KOPT-K1 (cell line): ENCODE measurements around the gene ASL.
"Not testable (repeated sequence)": the region's sequence is repeated elsewhere in the genome, so short reads cannot be mapped to it uniquely, and the experiment has no call there.

Experiments used
- H3K27ac ChIP-seq: fragments of 200-600 bp; sonication (generic); 2 replicates; pipeline ENCODE4 v1.5.1; 2016; ENCODE audit warnings: antibody characterized with exemption, mild to moderate bottlenecking, low read depth, low read length; ENCODE audit not compliant: poor library complexity, severe bottlenecking
- H3K36me3 ChIP-seq: fragments of 200-600 bp; sonication (generic); 2 replicates; pipeline ENCODE4 v1.5.1; 2017; ENCODE audit warnings: antibody characterized with exemption, mild to moderate bottlenecking, low read length, moderate library complexity; ENCODE audit not compliant: insufficient read depth
- H3K9me3 ChIP-seq: fragments of 200-600 bp; sonication (generic); 2 replicates; pipeline ENCODE4 v1.5.1; 2017; ENCODE audit warnings: antibody characterized with exemption, low read length, mild to moderate bottlenecking; ENCODE audit not compliant: insufficient read depth, poor library complexity, severe bottlenecking

The ASL gene

DNA sequence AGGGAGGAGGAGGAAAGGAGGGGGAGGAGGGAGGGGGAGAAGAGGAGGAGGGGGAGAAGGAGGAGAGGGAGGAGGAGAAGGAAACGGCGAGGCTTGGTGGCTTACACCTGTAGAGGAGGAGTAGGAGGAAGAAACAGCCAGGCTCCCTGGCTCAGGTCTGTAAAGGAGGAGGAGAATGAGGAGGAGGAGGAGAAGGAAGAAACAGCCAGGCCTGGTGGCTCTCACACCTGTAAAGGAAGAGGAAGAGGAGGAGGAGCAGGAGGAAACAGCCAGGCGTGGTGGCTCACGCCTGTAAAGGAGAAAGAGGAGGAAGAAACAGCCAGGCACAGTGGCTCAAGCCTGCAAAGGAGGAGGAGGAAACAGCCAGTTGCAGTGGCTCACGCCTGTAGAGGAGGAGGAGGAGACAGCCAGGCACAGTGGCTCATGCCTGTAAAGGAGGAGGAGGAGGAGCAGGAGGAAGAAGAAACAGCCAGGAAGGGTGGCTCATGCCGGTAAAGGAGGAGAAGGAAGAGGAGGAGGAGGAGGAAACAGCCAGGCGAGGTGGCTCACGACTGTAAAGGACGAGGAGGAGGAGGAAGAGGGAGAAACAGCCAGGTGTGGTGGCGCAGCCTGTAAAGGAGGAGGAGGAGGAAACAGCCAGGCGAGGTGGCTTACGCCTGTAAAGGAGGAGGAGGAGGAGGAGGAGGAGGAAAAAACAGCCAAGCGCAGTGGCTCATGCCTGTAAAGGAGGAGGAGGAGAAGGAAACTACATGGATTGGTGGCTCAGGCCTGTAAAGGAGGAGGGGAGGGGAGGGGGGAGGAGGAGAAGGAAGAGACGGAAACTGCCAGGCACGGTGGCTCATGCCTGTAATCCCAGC is 24.2 kb downstream of the ASL start:
- H3K27ac ChIP-seq = peak overlapping the region; percentile 59
- no peaks in the 10 kb centered on the region for H3K36me3 ChIP-seq
- no peaks in the 10 kb centered on the region for H3K9me3 ChIP-seq

DNA sequence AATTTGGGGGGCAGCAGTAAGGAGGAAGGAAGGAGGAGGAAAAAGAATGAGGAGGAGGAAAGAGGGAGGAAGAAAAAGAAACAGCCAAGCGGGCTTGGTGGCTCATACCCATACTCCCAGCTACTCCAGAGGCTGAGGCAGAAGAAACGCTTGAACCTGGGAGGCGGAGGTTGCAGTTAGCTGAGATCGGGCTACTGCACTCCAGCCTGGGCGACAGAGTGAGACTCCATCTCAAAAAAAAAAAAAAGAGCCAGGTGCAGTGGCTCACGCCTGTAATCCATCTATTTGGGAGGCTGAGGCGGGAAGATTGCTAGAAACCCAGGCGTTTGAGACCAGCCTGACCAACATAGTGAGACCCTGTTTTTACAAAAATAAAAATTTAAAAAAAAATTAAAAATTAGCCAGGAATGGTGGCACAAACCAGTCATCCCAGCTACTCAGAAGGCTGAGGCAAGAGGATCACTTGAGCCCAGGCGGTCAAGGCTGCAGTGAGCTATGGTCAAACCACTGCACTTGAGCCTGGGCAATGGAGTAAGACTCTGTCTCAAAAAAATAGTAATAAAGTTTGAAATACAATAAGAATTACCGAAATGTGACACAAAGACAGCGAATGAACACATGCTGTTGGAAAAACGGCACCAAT is 24.9 kb downstream of the ASL start:
- Histone ChIP-seq H3K36me3 (no peaks in the 10 kb centered on the region), H3K9me3 (no peaks in the 10 kb centered on the region), H3K27ac (peak overlapping the region; percentile 59)

DNA sequence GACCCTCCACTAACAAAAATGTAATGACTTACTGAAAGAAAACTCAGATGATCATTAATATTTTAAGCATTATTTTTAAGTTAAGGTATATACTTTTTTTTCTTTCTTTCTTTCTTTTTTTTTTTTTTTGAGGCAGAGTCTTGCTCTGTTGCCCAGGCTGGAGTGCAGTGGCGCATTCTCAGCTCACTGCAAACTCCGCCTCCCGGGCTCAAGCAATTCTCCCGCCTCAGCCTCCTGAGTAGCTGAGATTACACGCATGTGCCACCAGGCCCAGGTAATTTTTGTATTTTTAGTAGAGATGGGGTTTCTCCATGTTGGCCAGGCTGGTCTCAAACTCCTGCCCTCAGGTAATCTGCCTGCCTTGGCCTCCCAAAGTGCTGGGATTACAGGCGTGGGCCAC is 26.5 kb downstream of the ASL start:
- H3K36me3 ChIP-seq = not testable (repeated sequence)

DNA sequence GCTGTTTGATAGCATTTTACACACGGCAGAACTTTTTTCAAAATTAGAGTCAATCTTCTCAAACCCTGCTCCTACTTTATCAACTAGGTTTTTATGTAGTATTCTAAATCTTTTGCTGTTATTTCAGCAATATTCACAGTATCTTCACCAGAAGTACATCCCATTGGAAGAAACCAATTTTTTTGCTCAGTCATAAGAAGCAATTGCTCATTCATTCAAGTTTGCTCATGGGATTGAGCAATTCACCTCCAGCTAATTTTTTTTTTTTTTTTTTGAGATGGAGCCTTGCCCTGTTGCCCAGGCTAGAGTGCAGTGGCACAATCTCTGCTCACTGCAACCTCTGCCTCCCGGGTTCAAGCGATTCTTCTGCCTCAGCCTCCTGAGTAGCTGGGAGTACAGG is 28.4 kb downstream of the ASL start:
- not testable (repeated sequence) for H3K27ac ChIP-seq, H3K36me3 ChIP-seq, H3K9me3 ChIP-seq

More for the DNA sequence above, 26.5 kb downstream of the ASL start:
- H3K9me3 ChIP-seq, H3K27ac ChIP-seq: not testable (repeated sequence)

DNA sequence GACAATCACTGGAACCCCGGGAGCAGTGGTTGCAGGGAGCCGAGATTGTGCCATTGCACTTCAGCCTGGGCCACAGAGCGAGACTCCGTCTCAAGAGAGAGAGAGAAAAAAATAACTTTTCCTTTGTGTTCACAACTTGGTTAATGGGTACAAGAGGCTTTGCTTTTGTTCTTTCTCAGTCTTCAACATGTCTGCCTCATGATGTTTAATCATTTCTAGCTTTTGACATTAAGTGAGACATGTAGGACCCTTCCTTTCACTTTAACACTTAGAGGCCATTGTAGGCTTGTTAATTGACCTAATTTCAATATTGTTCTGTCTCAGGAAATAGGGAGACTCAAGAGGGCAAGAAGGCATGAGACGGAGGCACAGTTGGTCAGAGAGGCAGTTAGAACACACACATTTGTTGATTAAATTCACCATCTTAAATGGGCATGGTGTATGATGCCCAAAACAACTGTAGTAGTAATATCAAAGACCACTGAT is 29.7 kb downstream of the ASL start:
- H3K36me3 ChIP-seq = no peaks in the 10 kb centered on the region
- no peaks in the 10 kb centered on the region for H3K9me3 ChIP-seq
- H3K27ac ChIP-seq = no peak overlapping the region

DNA sequence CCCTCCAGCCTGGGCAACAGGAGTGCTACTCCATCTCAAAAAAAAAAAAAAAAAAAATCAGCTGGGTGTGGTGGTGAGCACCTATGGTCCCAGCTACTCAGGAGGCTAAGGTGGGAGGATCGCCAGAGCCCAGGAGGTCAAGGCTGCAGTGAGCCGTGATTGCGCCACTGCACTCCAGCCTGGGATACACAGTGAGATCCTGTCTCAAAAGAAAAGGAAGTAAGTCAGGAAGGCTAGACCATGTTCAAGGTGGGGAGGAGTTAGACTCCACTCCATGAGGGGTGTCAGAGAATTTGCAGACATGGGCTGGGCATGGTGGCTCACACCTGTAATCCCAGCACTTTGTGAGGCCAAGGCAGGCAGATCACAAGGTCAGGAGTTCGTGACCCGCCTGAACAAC is 32.8 kb downstream of the ASL start:
- not testable (repeated sequence) for H3K36me3 ChIP-seq, H3K27ac ChIP-seq, H3K9me3 ChIP-seq

DNA sequence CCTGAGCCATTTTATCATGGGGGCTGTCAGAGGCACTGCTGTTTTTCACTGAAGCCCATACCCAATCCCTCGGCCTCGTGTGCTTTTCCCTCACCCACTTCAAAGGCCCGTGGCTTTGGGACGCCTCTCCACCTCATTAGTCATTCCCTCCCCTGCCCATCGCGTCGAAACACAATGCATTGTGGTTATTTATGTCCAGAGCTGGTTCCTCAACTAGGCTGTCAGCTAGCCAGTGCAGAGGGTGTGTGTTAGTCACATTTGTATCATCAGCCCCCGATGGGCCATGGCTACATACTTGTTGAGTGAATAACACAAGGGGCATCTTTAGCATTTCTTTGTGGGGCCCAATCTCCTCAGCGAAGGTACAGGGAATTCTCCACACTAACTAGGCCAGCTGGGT is 35.2 kb downstream of the ASL start:
- no peak overlapping the region for H3K27ac ChIP-seq
- H3K36me3 ChIP-seq = 0 out of 2 replicates have a peak, but pooled peaks cover 2% of the 10 kb centered on the region
- no peaks in the 10 kb centered on the region for H3K9me3 ChIP-seq

DNA sequence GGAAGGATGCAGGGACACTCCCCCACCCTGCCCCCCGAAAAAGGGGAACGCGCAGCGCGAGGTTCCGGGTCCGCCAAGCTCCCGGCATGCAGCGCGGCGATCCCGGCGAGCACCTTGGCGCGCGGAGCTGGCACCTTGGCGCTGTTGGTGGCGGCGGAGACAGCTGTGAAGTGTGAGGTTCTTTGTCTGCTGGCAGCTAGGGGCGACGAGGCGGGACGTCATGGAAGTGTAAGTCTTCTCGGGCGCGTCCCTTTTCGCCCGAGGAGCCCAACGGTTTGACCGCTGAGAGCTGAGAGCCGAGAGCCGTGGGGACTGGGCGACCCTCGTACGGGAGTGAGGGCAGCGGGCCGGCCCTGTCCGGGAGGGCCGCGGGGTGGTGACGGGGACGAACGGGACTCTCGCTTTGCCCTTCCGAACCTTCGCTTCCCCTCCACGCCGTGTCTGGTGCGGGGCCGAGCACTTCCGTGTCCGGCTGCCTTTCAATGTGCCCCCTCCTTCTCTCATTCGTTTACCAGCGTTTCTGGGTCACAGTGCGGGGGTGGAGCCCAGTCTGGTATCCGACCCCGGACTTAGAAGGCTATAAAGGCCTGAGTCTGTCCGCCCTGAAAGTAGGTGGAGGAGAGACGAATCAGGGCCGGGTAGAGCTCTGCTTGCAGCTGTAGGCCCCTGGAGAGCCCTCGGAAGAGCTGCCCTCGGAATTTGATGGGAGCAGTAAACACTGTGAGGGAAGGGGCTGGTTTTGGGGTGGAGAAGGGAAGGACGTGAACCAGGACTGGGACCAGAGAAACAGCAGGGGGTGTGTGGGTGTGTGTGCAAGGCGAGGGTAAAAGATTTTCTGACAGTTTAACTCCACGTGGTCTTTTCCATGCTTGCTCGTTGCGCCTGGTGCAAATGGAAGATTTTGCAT is 39.4 kb downstream of the ASL start, which contains the start of gene CRCP:
Gene CRCP (plus strand): TSS at position 105 of the 907 bp plus-strand sequence. CDS start 116 bp downstream, at position 221.
- peaks cover 35% of the 10 kb centered on the region for H3K36me3 ChIP-seq
- H3K27ac ChIP-seq = peak within 1 kb of the TSS; percentile 92

DNA sequence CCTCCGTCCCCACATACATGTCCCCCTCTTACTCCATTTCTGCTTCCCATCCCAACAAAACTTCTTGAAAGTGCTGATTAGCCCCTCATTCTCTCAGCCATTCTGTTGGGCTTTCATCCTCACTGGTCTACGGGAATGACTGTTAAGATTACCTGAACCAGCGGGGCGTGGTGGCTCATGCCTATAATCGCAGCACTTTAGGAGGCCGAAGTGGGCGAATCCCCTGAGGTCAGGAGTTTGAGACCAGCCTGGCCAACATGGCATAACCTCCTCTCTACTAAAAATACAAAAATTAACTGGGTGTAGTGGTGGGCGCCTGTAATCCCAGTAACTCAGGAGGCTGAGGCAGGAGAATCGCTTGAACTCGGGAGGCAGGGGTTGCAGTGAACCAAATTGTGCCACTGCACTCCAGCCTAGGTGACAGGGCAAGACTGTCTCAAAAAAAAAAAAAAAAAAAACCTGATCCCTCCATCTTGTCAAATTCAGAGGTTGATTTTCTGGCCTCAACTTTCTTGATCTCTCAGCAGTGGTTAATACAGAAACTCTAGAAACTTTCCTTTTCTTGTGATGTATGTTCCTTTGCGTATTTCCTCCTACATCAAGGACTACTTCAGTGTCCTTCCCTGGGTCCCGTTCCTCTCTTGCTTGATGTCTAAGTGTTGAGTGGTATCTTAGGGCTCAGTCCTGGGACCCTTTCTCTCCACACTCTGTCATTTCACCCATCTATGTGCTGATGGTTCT is 41.2 kb downstream of the ASL start:
- H3K27ac ChIP-seq, H3K9me3 ChIP-seq: not testable (repeated sequence)
- peaks cover 45% of the 10 kb centered on the region for H3K36me3 ChIP-seq

More for the DNA sequence above, 39.4 kb downstream of the ASL start, which contains the start of gene CRCP:
- H3K9me3 ChIP-seq = no peaks in the 10 kb centered on the region

DNA sequence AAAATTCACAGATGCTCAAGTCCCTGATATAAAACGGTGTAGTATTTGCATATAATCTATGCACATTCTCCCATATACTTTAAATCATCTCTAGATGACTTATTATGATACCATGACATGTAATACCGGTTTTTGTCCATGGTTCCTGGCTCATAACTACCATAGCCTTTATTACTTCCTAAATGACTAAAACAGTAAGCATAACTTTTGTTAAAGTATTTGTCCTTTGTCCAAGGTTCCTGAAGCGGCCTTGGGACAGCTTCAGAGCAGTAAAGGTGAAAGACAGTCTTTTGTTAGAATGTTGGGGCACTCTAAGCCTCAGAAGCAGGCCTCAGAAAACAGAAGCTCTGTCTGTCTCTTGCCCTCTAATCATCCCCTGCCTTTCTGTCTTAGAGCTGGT is 43.0 kb downstream of the ASL start:
- H3K9me3 ChIP-seq = no peaks in the 10 kb centered on the region
- peaks cover 54% of the 10 kb centered on the region for H3K36me3 ChIP-seq
- H3K27ac ChIP-seq = no peak overlapping the region

DNA sequence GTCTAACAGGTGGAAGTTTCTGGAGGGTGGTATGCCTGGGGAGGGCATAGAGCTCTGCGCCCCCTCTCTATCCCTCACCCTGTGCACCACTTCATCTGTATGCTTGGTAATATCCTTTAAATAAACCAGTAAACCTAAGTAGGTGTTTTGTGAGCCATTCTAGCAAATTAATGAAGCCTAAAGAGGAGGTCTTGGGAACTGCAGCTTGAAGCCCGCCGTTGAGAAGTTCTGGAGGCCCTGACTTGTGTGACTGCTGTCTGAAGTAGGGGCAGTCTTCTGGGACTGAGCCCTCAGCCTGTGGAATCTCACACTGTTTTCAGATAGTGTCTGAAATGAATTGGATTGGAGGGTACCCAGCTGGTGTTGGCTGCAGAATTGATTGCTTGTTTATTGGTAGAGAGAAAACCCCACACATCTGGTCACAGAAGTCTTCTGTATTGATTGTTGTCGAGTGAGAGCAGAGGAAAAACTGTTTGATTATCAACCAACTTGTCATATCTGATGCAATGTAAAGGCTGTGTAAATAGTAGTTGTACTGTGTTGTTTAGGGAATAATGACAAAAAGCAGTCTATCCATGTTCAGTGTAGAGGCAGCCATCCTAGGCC is 43.7 kb downstream of the ASL start:
- Histone ChIP-seq H3K36me3 (peaks cover 54% of the 10 kb centered on the region), H3K27ac (no peak overlapping the region), H3K9me3 (no peaks in the 10 kb centered on the region)

DNA sequence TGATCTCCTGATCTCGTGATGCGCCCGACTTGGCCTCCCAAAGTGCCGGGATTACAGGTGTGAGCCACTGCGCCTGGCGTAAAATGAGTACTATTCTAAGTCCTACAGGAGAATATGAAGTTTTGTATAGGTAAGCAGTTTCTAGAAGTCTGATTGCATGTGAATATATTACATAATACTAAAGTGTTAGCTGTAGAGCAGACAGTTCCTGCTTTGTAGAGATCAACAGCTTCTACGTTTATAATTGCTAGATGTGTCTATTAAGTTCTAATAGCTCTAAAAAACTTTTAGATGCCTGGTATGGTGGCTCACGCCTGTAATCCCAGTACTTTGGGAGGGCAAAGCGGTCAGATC is 47.5 kb downstream of the ASL start:
- peaks cover 39% of the 10 kb centered on the region for H3K36me3 ChIP-seq
- no peaks in the 10 kb centered on the region for H3K9me3 ChIP-seq
- no peak overlapping the region for H3K27ac ChIP-seq

DNA sequence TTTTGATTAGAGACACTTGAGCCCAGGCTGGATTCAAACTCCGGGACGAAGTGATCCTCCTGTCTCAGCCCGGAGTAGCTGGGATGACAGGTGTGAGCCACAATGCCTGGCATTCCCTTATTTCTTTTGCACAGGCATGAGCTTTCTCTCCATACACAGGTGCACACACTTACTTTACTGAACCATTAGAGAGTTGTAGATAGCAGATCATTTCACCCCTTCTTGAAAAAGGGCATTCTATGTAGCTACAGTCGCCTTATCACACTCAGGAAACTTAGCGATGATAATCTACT is 48.9 kb downstream of the ASL start:
- not testable (repeated sequence) for H3K27ac ChIP-seq, H3K9me3 ChIP-seq

DNA sequence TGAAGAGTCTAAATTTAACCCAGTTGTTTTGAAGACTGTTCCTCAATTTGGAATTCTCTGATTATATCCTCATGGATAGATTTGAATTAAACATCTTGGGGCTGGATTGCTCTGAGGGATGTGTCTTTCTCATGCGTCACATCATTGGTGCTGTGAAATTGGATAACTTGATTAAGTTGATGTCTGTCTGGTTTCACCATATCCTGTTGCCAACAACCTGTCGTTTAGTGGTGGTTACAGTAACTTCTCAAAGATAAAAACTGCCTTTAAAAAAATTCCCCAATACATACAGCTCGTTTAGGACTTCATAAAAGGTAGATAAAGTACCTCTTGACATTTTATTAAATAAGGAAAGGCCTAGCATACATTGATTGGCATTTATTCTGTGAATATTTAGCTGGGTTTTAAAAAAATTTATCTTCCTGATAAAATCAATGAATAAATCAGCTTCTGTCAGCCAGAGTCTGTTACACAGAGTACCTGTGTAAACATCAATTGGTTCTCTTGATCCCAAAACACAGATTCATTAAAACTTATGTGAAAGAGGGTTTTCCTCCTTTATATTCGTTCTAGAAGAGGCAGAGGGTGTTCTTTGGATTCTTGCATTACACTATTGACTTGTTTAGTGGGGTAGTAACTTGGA is 49.6 kb downstream of the ASL start:
- H3K36me3 ChIP-seq = peaks cover 34% of the 10 kb centered on the region
- H3K9me3 ChIP-seq = no peaks in the 10 kb centered on the region
- H3K27ac ChIP-seq = no peak overlapping the region

More for the DNA sequence above, 48.9 kb downstream of the ASL start:
- H3K36me3 ChIP-seq = peaks cover 33% of the 10 kb centered on the region
